Measurements from ENCODE around the gene GALR1.

GALR1 gene

GRCh38 chr18:77249569-77250500 is at the start of gene GALR1:
TSS of gene GALR1 (plus strand) at chr18:77249848. CDS start at chr18:77250549, 701 bp downstream.
- Mint-ChIP-seq H3K36me3 (ENCODE audit: low read depth) (no peaks in the 10 kb centered on the region), H3K27me3 (peaks cover 78% of the 10 kb centered on the region), H3K27ac (no peak within 1 kb of the TSS), H3K4me3 (peak within 1 kb of the TSS; percentile 71), H3K4me1 (ENCODE audit: low read depth) (peaks cover 18% of the 10 kb centered on the region), H3K9me3 (peaks cover 4% of the 10 kb centered on the region)
- peak; percentile 41 for DNase-seq

GRCh38 chr18:77201506-77201905 is 48.1 kb upstream of the GALR1 start:
- H3K27me3 Mint-ChIP-seq, result peaks cover 3% of the 10 kb centered on the region
- DNase-seq, result no peak
- no peaks in the 10 kb centered on the region for H3K36me3 Mint-ChIP-seq (ENCODE audit: low read depth)
- peaks cover 16% of the 10 kb centered on the region for H3K4me1 Mint-ChIP-seq (ENCODE audit: low read depth)
- H3K4me3 Mint-ChIP-seq, result no peak overlapping the region
- no peaks in the 10 kb centered on the region for H3K9me3 Mint-ChIP-seq
- no peak overlapping the region for H3K27ac Mint-ChIP-seq

DNA sequence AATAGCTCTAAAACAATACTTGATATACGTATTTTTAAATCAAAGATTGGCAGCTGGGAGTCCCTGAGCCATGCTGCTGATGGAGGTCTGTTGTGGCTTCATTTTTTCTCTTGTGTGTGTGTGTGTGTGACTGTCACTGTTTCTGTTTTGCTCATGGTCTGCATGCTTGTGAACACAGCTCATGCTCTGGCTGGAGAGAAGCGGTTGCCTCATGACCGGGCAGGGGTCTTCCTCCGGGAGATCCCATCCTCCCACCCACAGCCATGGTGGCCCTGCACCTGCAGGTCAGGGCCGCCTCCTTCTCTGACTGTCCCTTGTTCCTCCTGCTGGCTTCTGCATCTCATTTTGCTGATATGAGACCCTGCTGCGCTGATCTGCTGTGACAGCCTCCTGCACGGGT is 47.3 kb upstream of the GALR1 start:
- Mint-ChIP-seq H3K4me1 (ENCODE audit: low read depth) (peaks cover 22% of the 10 kb centered on the region), H3K9me3 (no peaks in the 10 kb centered on the region), H3K27ac (no peak overlapping the region), H3K36me3 (ENCODE audit: low read depth) (no peaks in the 10 kb centered on the region), H3K4me3 (no peak overlapping the region), H3K27me3 (peaks cover 3% of the 10 kb centered on the region)
- DNase-seq, result no peak

DNA sequence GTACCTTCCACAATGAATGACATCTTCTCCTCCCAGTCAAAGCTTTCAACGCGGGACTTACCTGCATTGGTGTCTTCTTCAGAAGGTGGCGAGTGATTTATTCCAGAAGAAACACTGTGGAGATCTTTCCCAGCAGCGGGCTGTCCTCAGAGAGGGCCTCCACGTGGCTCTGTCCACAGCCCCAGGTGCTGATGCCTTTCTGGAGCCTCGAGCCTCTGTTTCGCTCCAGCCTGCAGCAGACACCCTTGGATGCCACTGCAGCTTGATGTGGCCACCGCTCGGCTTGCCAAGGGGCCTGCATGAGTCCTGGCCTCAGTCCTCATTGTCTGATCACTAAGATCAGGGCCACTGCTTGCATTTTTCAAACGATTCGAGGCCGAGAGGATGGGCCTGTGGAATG is 46.6 kb upstream of the GALR1 start:
- Mint-ChIP-seq H3K4me3 (no peak overlapping the region), H3K36me3 (ENCODE audit: low read depth) (no peaks in the 10 kb centered on the region), H3K9me3 (no peaks in the 10 kb centered on the region), H3K27me3 (peaks cover 3% of the 10 kb centered on the region), H3K4me1 (ENCODE audit: low read depth) (peaks cover 28% of the 10 kb centered on the region), H3K27ac (no peak overlapping the region)
- no peak for DNase-seq

GRCh38 chr18:77203851-77204250 is 45.8 kb upstream of the GALR1 start:
- no peaks in the 10 kb centered on the region for H3K36me3 Mint-ChIP-seq (ENCODE audit: low read depth)
- DNase-seq, result no peak
- peaks cover 34% of the 10 kb centered on the region for H3K4me1 Mint-ChIP-seq (ENCODE audit: low read depth)
- no peak overlapping the region for H3K4me3 Mint-ChIP-seq
- H3K9me3 Mint-ChIP-seq, result no peaks in the 10 kb centered on the region
- H3K27ac Mint-ChIP-seq, result no peak overlapping the region
- peaks cover 3% of the 10 kb centered on the region for H3K27me3 Mint-ChIP-seq

DNA sequence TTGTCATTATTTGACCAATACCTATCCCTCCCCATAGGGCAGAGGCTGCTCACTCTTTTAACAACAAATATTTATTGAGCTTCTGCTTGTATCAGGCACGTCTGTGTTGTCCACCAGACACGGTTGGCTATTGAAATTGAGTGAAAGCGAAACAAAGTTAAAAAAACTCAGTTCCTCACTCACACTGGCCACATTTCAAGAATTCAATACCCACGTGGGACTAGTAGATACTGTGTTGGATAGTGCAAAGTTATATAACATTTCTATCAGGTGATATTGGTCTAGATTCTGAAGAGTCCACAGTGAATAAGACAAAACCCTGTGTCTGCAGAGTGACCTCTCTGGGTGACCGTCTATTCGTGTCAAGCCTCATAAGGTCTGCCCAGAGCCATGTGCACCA is 43.9 kb upstream of the GALR1 start:
- Mint-ChIP-seq H3K27me3 (peaks cover 3% of the 10 kb centered on the region), H3K4me1 (ENCODE audit: low read depth) (peaks cover 42% of the 10 kb centered on the region), H3K36me3 (ENCODE audit: low read depth) (no peaks in the 10 kb centered on the region), H3K4me3 (no peak overlapping the region), H3K9me3 (no peaks in the 10 kb centered on the region), H3K27ac (no peak overlapping the region)
- no peak for DNase-seq

- no peak overlapping the region for H3K4me3 Mint-ChIP-seq
- H3K4me1 Mint-ChIP-seq (ENCODE audit: low read depth), result peaks cover 48% of the 10 kb centered on the region
- no peak for DNase-seq
- peaks cover 3% of the 10 kb centered on the region for H3K27me3 Mint-ChIP-seq
- no peaks in the 10 kb centered on the region for H3K36me3 Mint-ChIP-seq (ENCODE audit: low read depth)
- H3K27ac Mint-ChIP-seq, result no peak overlapping the region
- H3K9me3 Mint-ChIP-seq, result no peaks in the 10 kb centered on the region
Measured at GRCh38 chr18:77206676-77207374, 42.8 kb upstream of the GALR1 start.

DNA sequence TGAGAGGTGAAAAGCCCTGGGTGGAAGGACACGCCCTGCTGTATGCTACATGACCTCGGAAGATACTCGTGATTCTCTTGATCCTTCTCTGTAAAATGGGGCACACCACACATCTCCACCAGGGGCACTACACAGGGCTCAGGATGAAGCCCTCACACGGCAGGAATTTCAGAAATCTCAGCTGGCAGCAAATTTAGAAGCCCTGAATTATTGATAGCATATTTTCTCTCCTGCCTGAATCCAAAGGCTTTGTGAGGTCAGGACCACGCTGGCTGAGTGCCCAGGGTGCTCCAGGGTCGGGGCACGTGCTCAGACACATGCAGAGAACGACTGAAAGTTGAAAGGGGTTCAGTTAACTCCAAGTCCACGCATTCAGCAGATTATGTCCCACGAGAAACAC is 42.1 kb upstream of the GALR1 start:
- Mint-ChIP-seq H3K27me3 (peaks cover 1% of the 10 kb centered on the region), H3K4me1 (ENCODE audit: low read depth) (peaks cover 49% of the 10 kb centered on the region), H3K27ac (peak overlapping the region; percentile 58), H3K4me3 (peak overlapping the region; percentile 19), H3K9me3 (no peaks in the 10 kb centered on the region), H3K36me3 (ENCODE audit: low read depth) (no peaks in the 10 kb centered on the region)
- peak; percentile 49 for DNase-seq

DNA sequence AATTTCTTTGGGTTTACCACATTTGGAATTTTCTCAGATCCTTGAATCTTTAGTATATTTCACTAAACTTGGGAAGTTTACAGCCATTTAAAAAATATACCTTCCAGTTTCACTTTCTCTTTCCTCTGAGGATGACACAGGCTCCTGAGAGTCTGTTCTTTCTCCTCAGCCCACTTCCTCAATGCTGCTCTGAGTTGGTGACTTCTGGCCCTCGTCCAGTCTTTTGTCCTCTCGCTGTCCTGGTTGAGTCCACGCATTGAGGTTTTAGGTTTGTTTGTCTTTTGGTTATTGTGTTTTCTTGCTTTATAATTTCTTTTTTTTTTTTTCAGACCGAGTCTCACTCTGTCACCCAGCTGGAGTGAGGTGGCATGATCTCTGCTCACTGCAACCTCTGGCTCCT is 40.7 kb upstream of the GALR1 start:
- no peaks in the 10 kb centered on the region for H3K36me3 Mint-ChIP-seq (ENCODE audit: low read depth)
- H3K4me3 Mint-ChIP-seq, result peak overlapping the region; percentile 81
- H3K27me3 Mint-ChIP-seq, result no peaks in the 10 kb centered on the region
- H3K4me1 Mint-ChIP-seq (ENCODE audit: low read depth), result peaks cover 49% of the 10 kb centered on the region
- H3K9me3 Mint-ChIP-seq, result no peaks in the 10 kb centered on the region
- H3K27ac Mint-ChIP-seq, result peak overlapping the region; percentile 96
- peak; percentile 50 for DNase-seq

- DNase-seq, result no peak
- H3K27me3 Mint-ChIP-seq, result no peaks in the 10 kb centered on the region
- no peaks in the 10 kb centered on the region for H3K9me3 Mint-ChIP-seq
- peak overlapping the region; percentile 96 for H3K27ac Mint-ChIP-seq
- H3K4me3 Mint-ChIP-seq, result peak overlapping the region; percentile 81
- no peaks in the 10 kb centered on the region for H3K36me3 Mint-ChIP-seq (ENCODE audit: low read depth)
- H3K4me1 Mint-ChIP-seq (ENCODE audit: low read depth), result peaks cover 49% of the 10 kb centered on the region
Measured at GRCh38 chr18:77209587-77209986, 40.1 kb upstream of the GALR1 start.

GRCh38 chr18:77210249-77210648 is 39.4 kb upstream of the GALR1 start:
- Mint-ChIP-seq H3K27me3 (no peaks in the 10 kb centered on the region), H3K27ac (no peak overlapping the region), H3K4me3 (no peak overlapping the region), H3K9me3 (no peaks in the 10 kb centered on the region), H3K36me3 (ENCODE audit: low read depth) (no peaks in the 10 kb centered on the region), H3K4me1 (ENCODE audit: low read depth) (peaks cover 49% of the 10 kb centered on the region)
- DNase-seq, result no peak

- no peak overlapping the region for H3K27ac Mint-ChIP-seq
- H3K4me1 Mint-ChIP-seq (ENCODE audit: low read depth), result peaks cover 11% of the 10 kb centered on the region
- no peaks in the 10 kb centered on the region for H3K9me3 Mint-ChIP-seq
- no peak overlapping the region for H3K4me3 Mint-ChIP-seq
- DNase-seq, result no peak
- no peaks in the 10 kb centered on the region for H3K36me3 Mint-ChIP-seq (ENCODE audit: low read depth)
- H3K27me3 Mint-ChIP-seq, result peaks cover 4% of the 10 kb centered on the region
Measured at GRCh38 chr18:77218642-77219041, 31.0 kb upstream of the GALR1 start.

- peaks cover 4% of the 10 kb centered on the region for H3K27me3 Mint-ChIP-seq
- H3K4me3 Mint-ChIP-seq, result no peak overlapping the region
- H3K27ac Mint-ChIP-seq, result no peak overlapping the region
- H3K4me1 Mint-ChIP-seq (ENCODE audit: low read depth), result peaks cover 19% of the 10 kb centered on the region
- no peaks in the 10 kb centered on the region for H3K9me3 Mint-ChIP-seq
- DNase-seq, result no peak
- H3K36me3 Mint-ChIP-seq (ENCODE audit: low read depth), result no peaks in the 10 kb centered on the region
Measured at GRCh38 chr18:77220726-77221125, 28.9 kb upstream of the GALR1 start.

GRCh38 chr18:77222464-77222863 is 27.2 kb upstream of the GALR1 start:
- DNase-seq, result no peak
- Mint-ChIP-seq H3K9me3 (no peaks in the 10 kb centered on the region), H3K4me3 (no peak overlapping the region), H3K36me3 (ENCODE audit: low read depth) (no peaks in the 10 kb centered on the region), H3K27me3 (peaks cover 6% of the 10 kb centered on the region), H3K4me1 (ENCODE audit: low read depth) (peaks cover 19% of the 10 kb centered on the region), H3K27ac (no peak overlapping the region)

GRCh38 chr18:77223221-77223639 is 26.4 kb upstream of the GALR1 start:
- Mint-ChIP-seq H3K9me3 (no peaks in the 10 kb centered on the region), H3K36me3 (ENCODE audit: low read depth) (no peaks in the 10 kb centered on the region), H3K4me1 (ENCODE audit: low read depth) (peaks cover 19% of the 10 kb centered on the region), H3K27ac (peak overlapping the region; percentile 94), H3K27me3 (peaks cover 7% of the 10 kb centered on the region), H3K4me3 (peak overlapping the region; percentile 22)
- peak; percentile 65 for DNase-seq
